ENCODE measurements around the gene VWA5B2.
A peak's percentile ranks its signal among the peaks of the same experiment; 100 is the strongest.

VWA5B2 gene

DNA sequence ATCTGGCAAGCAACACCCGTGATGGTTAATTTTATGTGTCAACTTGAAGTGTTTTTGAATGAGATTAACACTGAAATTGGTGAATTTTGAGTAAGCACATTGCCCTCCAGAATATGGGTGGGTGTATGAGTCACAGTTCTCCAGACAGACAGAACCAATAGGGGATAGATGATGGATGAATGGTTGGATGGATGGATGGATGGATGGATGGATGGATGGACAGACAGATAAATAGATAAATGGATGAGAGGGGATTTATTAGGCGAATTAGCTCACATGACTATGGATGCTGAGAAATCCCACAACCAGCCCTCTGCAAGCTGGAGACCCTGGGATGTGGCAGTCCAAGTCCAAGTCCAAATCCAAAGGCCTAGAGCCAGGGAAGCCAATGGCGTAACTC, 5.4 kb upstream of the VWA5B2 start:
- no peaks in the 10 kb centered on the region for H4K20me1 ChIP-seq (ENCODE audit: insufficient read depth, low read length)
- no peak for TF ChIP-seq EZH2 (IDR thresholded peaks at IDR 0.05; ENCODE audit: borderline replicate concordance, low read length)
- TF ChIP-seq, protein P1, sequence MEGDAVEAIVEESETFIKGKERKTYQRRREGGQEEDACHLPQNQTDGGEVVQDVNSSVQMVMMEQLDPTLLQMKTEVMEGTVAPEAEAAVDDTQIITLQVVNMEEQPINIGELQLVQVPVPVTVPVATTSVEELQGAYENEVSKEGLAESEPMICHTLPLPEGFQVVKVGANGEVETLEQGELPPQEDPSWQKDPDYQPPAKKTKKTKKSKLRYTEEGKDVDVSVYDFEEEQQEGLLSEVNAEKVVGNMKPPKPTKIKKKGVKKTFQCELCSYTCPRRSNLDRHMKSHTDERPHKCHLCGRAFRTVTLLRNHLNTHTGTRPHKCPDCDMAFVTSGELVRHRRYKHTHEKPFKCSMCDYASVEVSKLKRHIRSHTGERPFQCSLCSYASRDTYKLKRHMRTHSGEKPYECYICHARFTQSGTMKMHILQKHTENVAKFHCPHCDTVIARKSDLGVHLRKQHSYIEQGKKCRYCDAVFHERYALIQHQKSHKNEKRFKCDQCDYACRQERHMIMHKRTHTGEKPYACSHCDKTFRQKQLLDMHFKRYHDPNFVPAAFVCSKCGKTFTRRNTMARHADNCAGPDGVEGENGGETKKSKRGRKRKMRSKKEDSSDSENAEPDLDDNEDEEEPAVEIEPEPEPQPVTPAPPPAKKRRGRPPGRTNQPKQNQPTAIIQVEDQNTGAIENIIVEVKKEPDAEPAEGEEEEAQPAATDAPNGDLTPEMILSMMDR (IDR thresholded peaks at IDR 0.05; ENCODE audit: low read length): no peak
- H3K9me3 ChIP-seq (ENCODE audit: low read length): no peaks in the 10 kb centered on the region
- H3K4me2 ChIP-seq (ENCODE audit: low read length): no peak overlapping the region
- no peak overlapping the region for H3K9ac ChIP-seq (ENCODE audit: low read length)
- H3K4me3 ChIP-seq (ENCODE audit: low read depth, low read length, poor library complexity, severe bottlenecking): no peak overlapping the region
- H3K36me3 ChIP-seq (ENCODE audit: insufficient read depth, low read length): no peaks in the 10 kb centered on the region
- no peaks in the 10 kb centered on the region for H3K9me2 ChIP-seq (ENCODE audit: low read depth, low read length)
- no peaks in the 10 kb centered on the region for H3F3A ChIP-seq (ENCODE audit: insufficient read depth, low read length)
- H3K79me2 ChIP-seq (ENCODE audit: insufficient read depth, low read length): no peaks in the 10 kb centered on the region
- peaks cover 10% of the 10 kb centered on the region; the same call in 1 of the 2 replicates for H3K27me3 ChIP-seq (ENCODE audit: insufficient read depth, low read length)
- no peak overlapping the region for H3K27ac ChIP-seq (ENCODE audit: low read depth, low read length, poor library complexity, severe bottlenecking)
- no peak overlapping the region for H2AFZ ChIP-seq (ENCODE audit: low read length)
- peaks cover 3% of the 10 kb centered on the region for H3K4me1 ChIP-seq (ENCODE audit: insufficient read depth, low read length, severe bottlenecking)

DNA sequence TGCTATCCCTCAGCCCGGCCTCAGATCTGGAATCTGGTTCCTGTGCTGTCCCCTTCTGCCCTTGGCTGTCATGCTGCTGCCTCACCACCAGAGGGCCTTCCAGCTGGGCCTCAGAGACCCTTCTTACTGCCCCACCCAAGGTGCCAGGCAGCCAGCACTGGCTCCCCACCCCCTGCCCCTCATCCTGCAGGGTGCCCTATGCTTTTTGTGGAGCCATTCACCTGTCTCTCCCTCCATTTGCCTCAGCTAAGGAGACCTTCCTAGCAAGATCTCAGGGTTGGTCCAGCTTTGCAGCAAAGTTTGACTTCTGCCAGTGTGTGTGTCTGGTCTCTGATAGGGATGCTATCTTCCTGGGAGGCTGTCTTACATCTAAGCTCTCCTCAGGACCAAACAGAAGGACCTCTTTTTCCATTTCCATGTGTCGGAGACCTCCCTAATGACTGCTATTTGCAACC, 1.9 kb upstream of the VWA5B2 start:
- Histone ChIP-seq H4K20me1 (ENCODE audit: insufficient read depth, low read length) (no peaks in the 10 kb centered on the region), H3K27ac (ENCODE audit: low read depth, low read length, poor library complexity, severe bottlenecking) (no peak overlapping the region), H3K27me3 (ENCODE audit: insufficient read depth, low read length) (peaks cover 11% of the 10 kb centered on the region; the same call in 1 of the 2 replicates), H3K36me3 (ENCODE audit: insufficient read depth, low read length) (no peaks in the 10 kb centered on the region), H3K4me3 (ENCODE audit: low read depth, low read length, poor library complexity, severe bottlenecking) (no peak overlapping the region), H2AFZ (ENCODE audit: low read length) (no peak overlapping the region), H3F3A (ENCODE audit: insufficient read depth, low read length) (no peaks in the 10 kb centered on the region), H3K79me2 (ENCODE audit: insufficient read depth, low read length) (no peaks in the 10 kb centered on the region), H3K9ac (ENCODE audit: low read length) (no peak overlapping the region), H3K9me2 (ENCODE audit: low read depth, low read length) (no peaks in the 10 kb centered on the region), H3K9me3 (ENCODE audit: low read length) (no peaks in the 10 kb centered on the region), H3K4me1 (ENCODE audit: insufficient read depth, low read length, severe bottlenecking) (peaks cover 14% of the 10 kb centered on the region), H3K4me2 (ENCODE audit: low read length) (no peak overlapping the region)
- TF ChIP-seq, protein P1 (IDR thresholded peaks at IDR 0.05; ENCODE audit: low read length): peak; percentile 96
- TF ChIP-seq EZH2 (IDR thresholded peaks at IDR 0.05; ENCODE audit: borderline replicate concordance, low read length): no peak

DNA sequence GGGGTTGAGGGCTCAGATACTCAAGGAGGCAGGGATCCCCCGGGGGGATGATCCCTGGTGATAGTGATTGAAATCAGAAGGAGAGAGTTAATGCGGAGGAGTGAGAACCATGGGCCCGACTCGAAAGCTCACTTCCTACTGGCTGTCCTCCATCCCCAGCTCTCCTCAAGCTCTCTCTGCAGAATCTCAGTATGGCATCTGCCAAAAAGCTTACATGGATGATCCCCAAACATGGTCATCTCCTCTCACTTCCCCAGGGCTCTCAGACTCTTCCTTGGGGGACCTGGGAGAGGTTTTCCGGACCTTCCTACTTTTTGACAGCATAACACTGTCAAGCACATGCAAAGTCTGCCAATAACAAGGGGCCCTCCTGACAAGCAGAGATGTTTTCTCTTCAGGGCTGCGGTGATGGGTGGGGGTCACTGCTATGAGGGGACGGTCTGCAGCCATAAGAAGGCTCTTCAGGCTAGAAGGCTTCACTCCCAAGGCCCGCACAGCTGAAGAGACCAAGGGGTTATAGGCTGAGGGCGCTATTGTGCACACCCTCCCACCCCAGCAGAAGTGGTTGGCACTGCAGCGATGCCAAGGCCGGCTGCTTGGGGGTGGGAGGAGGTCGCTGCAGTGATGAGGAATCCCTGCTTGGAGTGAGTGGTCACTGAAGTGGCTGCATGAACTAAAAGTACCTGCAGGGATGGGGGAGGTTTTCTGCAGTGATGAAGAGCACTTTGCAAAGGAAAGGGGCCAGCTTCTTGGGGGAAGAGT, 828 bp upstream of the VWA5B2 start:
- Histone ChIP-seq H3K9me2 (ENCODE audit: low read depth, low read length) (no peaks in the 10 kb centered on the region), H3K4me1 (ENCODE audit: insufficient read depth, low read length, severe bottlenecking) (peaks cover 14% of the 10 kb centered on the region), H3F3A (ENCODE audit: insufficient read depth, low read length) (no peaks in the 10 kb centered on the region), H3K9ac (ENCODE audit: low read length) (no peak overlapping the region), H3K79me2 (ENCODE audit: insufficient read depth, low read length) (no peaks in the 10 kb centered on the region), H3K27ac (ENCODE audit: low read depth, low read length, poor library complexity, severe bottlenecking) (no peak overlapping the region), H3K9me3 (ENCODE audit: low read length) (no peaks in the 10 kb centered on the region), H4K20me1 (ENCODE audit: insufficient read depth, low read length) (no peaks in the 10 kb centered on the region), H3K27me3 (ENCODE audit: insufficient read depth, low read length) (peaks cover 19% of the 10 kb centered on the region), H2AFZ (ENCODE audit: low read length) (no peak overlapping the region), H3K4me3 (ENCODE audit: low read depth, low read length, poor library complexity, severe bottlenecking) (peak overlapping the region; percentile 59), H3K36me3 (ENCODE audit: insufficient read depth, low read length) (no peaks in the 10 kb centered on the region), H3K4me2 (ENCODE audit: low read length) (peak overlapping the region; percentile 71)
- no peak for TF ChIP-seq EZH2 (IDR thresholded peaks at IDR 0.05; ENCODE audit: borderline replicate concordance, low read length)
- TF ChIP-seq, protein P1 (IDR thresholded peaks at IDR 0.05; ENCODE audit: low read length): peak; percentile 34; the same call in 1 of the 2 replicates
